AG09309 (cell line): ENCODE results near the gene S100PBP.

Source experiments
- DNase-seq: peaks from one replicate; pipeline ENCODE4 v3.0.0-alpha.2; 2010; ENCODE audit warnings: low read depth
- H3K4me3 ChIP-seq: 2 replicates; pipeline ENCODE4 v1.5.1; 2011; ENCODE audit warnings: mild to moderate bottlenecking, low read depth, low read length, moderate library complexity; ENCODE audit not compliant: control insufficient read depth
- TF ChIP-seq, protein P1 (sequence below): IDR thresholded peaks from 2 replicates; pipeline ENCODE4 v1.5.1; 2011; ENCODE audit warnings: mild to moderate bottlenecking, low read depth, low read length, inconsistent platforms; ENCODE audit not compliant: insufficient read depth, control insufficient read depth; ENCODE audit errors: missing control alignments

S100PBP gene

GRCh38 chr1:32775640-32776337 lies 41.7 kb upstream of the S100PBP start:
- peak; percentile 32 for DNase-seq
- no peak overlapping the region for H3K4me3 ChIP-seq
- TF ChIP-seq, protein P1, sequence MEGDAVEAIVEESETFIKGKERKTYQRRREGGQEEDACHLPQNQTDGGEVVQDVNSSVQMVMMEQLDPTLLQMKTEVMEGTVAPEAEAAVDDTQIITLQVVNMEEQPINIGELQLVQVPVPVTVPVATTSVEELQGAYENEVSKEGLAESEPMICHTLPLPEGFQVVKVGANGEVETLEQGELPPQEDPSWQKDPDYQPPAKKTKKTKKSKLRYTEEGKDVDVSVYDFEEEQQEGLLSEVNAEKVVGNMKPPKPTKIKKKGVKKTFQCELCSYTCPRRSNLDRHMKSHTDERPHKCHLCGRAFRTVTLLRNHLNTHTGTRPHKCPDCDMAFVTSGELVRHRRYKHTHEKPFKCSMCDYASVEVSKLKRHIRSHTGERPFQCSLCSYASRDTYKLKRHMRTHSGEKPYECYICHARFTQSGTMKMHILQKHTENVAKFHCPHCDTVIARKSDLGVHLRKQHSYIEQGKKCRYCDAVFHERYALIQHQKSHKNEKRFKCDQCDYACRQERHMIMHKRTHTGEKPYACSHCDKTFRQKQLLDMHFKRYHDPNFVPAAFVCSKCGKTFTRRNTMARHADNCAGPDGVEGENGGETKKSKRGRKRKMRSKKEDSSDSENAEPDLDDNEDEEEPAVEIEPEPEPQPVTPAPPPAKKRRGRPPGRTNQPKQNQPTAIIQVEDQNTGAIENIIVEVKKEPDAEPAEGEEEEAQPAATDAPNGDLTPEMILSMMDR, result no peak

DNA sequence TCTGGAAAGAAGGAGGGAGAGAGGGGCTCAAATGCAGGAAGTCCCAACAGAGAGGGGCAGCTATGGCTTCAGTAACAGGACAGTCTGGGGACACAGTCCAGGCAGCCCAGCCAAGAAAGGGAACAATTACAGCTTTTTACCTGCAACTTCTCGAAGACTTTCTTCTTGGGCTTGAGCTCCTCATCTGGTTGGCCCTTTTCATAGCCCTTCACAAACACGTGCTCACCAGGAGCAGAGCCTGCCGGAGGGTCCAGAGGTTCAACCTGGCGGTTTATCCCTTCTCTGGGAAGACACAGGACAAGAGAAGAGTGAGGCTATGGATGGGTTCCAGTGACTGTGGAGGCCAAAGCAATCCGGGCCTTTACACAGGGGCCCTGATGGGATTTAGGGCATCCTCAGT lies 38.2 kb upstream of the S100PBP start:
- H3K4me3 ChIP-seq, result no peak overlapping the region
- no peak for DNase-seq
- TF ChIP-seq, protein P1, result no peak

- DNase-seq, result no peak
- H3K4me3 ChIP-seq, result no peak overlapping the region
- TF ChIP-seq, protein P1, result no peak
Measured at GRCh38 chr1:32780005-32780404, 37.4 kb upstream of the S100PBP start.

DNA sequence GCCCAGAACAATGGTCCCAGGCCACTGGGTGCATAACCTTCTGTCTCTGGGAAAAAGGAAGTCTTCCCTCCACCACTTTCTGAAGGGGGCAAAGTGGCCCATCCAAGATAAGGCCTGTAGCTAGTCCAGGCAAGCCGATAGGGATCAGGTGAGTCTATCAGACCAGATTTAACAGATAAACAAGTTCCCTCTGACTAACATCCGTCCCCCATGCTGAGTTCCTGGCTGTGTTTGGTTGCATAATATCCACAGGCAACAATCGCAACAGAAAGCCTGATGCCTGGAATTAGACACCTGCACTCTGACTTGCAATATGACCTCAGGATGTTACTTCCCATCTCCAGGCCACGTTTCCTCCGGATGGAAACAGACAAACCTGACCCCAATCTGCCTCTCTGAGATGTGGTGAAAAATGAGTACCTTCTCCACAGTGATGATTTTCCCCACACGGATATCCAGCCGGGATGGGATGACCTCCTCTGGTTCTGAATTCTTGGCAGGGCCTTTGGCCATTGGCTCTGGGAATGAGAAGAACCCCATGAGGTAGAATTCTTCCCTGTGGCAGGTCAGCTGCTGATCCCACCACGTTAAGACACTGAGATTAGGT lies 36.7 kb upstream of the S100PBP start:
- H3K4me3 ChIP-seq, result no peak overlapping the region
- no peak for DNase-seq
- TF ChIP-seq, protein P1, result no peak

DNA sequence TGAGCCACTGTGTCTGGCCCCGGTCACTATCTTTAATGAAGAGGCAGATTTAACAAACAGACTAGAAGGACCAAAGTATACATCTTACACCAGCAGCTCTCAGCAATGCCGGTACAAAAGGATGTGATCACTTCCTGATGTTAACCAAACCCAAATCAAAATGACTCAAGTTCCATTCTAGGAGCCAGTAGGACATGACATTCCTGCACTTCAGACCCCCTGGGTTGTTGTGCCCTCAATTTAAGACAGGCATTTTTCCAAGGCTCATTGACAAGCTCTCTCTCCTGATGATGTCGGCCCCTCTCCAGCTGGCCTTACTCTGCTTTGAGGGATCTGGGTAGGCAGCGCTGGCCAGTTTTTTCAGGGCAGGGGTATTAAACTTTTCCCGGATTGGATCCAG lies 35.4 kb upstream of the S100PBP start:
- DNase-seq, result no peak
- no peak overlapping the region for H3K4me3 ChIP-seq
- TF ChIP-seq, protein P1, result no peak

DNA sequence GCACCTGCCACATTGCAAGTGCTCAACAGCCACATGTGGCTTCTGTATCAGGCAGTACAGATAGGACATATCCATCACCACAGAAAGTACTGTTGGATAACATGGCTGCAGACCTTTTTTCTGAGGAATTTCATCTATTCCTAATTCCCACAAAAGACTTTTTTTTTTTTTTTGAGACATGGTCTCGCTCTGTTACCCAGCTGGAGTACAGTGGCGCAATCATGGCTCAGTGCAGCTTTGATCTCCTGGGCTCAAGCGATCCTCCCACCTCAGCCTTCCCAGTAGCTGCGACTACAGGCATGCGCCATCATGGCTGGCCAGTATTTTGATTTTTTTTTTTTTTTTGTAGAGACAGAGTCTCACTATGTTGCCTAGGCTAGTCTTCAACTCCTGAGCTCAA lies 33.6 kb upstream of the S100PBP start:
- no peak for DNase-seq
- TF ChIP-seq, protein P1, result no peak
- H3K4me3 ChIP-seq, result no peak overlapping the region
